ENCODE measurements around the gene EFNA5. TPM values are rescaled to one million over a fixed set of nuclear protein-coding genes. Genes with fewer than 3 reads are reported as not detected.

The EFNA5 gene
- total and polyA plus RNA-seq, 10 of the 15 experiments (the other 5 are each of a cell fraction or from before 2014, with no cell fraction given): 0.19 to 12.6 (median 3.9) TPM

- no TSS peak for BruUV-seq (replicated peaks)
- RAD21 ChIA-PET (ENCODE audit: unreplicated experiment): interaction anchor here (1.0 to 2.5 kb wide), 8 partner anchors 9 to 1404 kb away, joined by 3 to 20 read pairs (median 6); no protein-coding TSS in a partner anchor
- intact Hi-C loops (cut with micrococcal nuclease; ENCODE audit: unreplicated experiment) (loop anchor here (1.0 to 10.0 kb wide), 12 partner anchors 101 to 989 kb away; no protein-coding TSS in a partner anchor), in situ Hi-C loops (cut with MboI) (loop anchor here (10.0 kb wide), 1 partner anchor 569 kb away; no protein-coding TSS in a partner anchor)
- no peaks in the 10 kb centered on the region for H3K36me3 ChIP-seq (ENCODE audit: control insufficient read depth in 2 of 2, insufficient read depth in 2 of 2, low read length in 1 of 2)
- peaks cover 0 to 4% of the 10 kb centered on the region in 2 experiments; a peak in 2 of 4 replicates for H3K27me3 ChIP-seq (replicated peaks in 1 of 2; ENCODE audit: control insufficient read depth in 2 of 2, insufficient read depth in 2 of 2, low read length in 1 of 2)
- H3K9ac ChIP-seq (ENCODE audit: control insufficient read depth, insufficient read depth, low read length): peak overlapping the region; percentile 57
- no peaks in the 10 kb centered on the region for H4K20me1 ChIP-seq (ENCODE audit: control insufficient read depth, insufficient read depth)
- 3% methylated on average over 30 of the region's 32 CpGs for WGBS (ENCODE audit: insufficient coverage, insufficient replicate concordance, low lambda C conversion rate, missing lambda C conversion rate)
- ATAC-seq (peak; percentile 72), DNase-seq (ENCODE audit: low read depth, low spot score) (peak; percentile 59), FAIRE-seq (peak; percentile 7)
- peak overlapping the region; percentile 69 for H3K4me3 ChIP-seq
- H3K4me2 ChIP-seq (ENCODE audit: control insufficient read depth, insufficient read depth): peak overlapping the region; percentile 88
- peaks cover 10% of the 10 kb centered on the region for H3K4me1 ChIP-seq (ENCODE audit: control insufficient read depth, insufficient read depth, low read length)
- POLR2A ChIA-PET: no interaction called here
- peaks cover 29% of the 10 kb centered on the region for H3K79me2 ChIP-seq (ENCODE audit: control insufficient read depth, insufficient read depth, low read length)
- no peaks in the 10 kb centered on the region for H3K9me3 ChIP-seq (replicated peaks; ENCODE audit: control insufficient read depth, insufficient read depth, low read length)
- peak overlapping the region; percentile 26; the same call in 1 of the 2 replicates for H3K27ac ChIP-seq (ENCODE audit: control insufficient read depth, insufficient read depth)
- CTCF ChIA-PET: interaction anchor here (0.6 to 4.1 kb wide), 30 partner anchors 10 to 1404 kb away, joined by 3 to 30 read pairs (median 4); no protein-coding TSS in a partner anchor
- H2AFZ ChIP-seq (ENCODE audit: control insufficient read depth, low read depth, low read length): peak overlapping the region; percentile 63
- SMC1A ChIA-PET (ENCODE audit: uncharacterized antibody, unreplicated experiment): interaction anchor here (0.5 to 4.0 kb wide), 20 partner anchors 8 to 816 kb away, joined by 3 to 23 read pairs (median 4); no protein-coding TSS in a partner anchor
- TF ChIP-seq PML (IDR thresholded peaks at IDR 0.05; ENCODE audit: low read length) (no peak), NBN (IDR thresholded peaks at IDR 0.05) (0 out of 2 replicates have a peak, but pooled peaks have one; percentile 33), ZNF384 (IDR thresholded peaks at IDR 0.05; ENCODE audit: borderline replicate concordance, low read depth, low read length) (no peak; the same call in 1 of the 2 replicates), RCOR1 (conservative IDR thresholded peaks at IDR 0.05; ENCODE audit: low read depth, low read length) (peak; percentile 82; the same call in 1 of the 2 replicates), ELK1 (IDR thresholded peaks at IDR 0.05; ENCODE audit: low read depth, low read length) (no peak), CHD4 (IDR thresholded peaks at IDR 0.05) (no peak), EGR1 (IDR thresholded peaks at IDR 0.05; ENCODE audit: borderline replicate concordance in 1 of 2, low read depth in 2 of 2, low read length in 2 of 2) (0 out of 3 replicates have a peak, but pooled peaks of 1 of the 2 experiments have one; percentile 4), FOS (IDR thresholded peaks at IDR 0.05; ENCODE audit: borderline replicate concordance, extremely low read depth, insufficient read length) (no peak), MEF2B (IDR thresholded peaks at IDR 0.05; ENCODE audit: partially characterized antibody, poor library complexity, severe bottlenecking) (peak; percentile 80), CBX5 (IDR thresholded peaks at IDR 0.05; ENCODE audit: low read depth) (peak; percentile 72; the same call in 1 of the 2 replicates), NR2C2 (IDR thresholded peaks at IDR 0.05; ENCODE audit: borderline replicate concordance, control insufficient read depth, insufficient read length, low read depth) (no peak), CEBPB (IDR thresholded peaks at IDR 0.05; ENCODE audit: borderline replicate concordance in 1 of 2, low read depth in 2 of 2, low read length in 2 of 2) (no peak), CUX1 (IDR thresholded peaks at IDR 0.05; ENCODE audit: insufficient replicate concordance, low read depth, low read length) (peak; percentile 47), IKZF1 (conservative IDR thresholded peaks at IDR 0.05) (peak; percentile 75), NR2F1 (conservative IDR thresholded peaks at IDR 0.05) (0 out of 2 replicates have a peak, but pooled peaks have one; percentile 27), SRF (IDR thresholded peaks at IDR 0.05; ENCODE audit: low read depth in 2 of 2, low read length in 2 of 2) (no peak)
Observed at GRCh38 chr5:107673368-107674136, 2.8 kb upstream of the EFNA5 start.
